Activated CD8-positive, alpha-beta memory T cell treated with anti-CD3 and anti-CD28 coated beads for 36 hours (primary cell): ENCODE results near the gene PSG1. TPM values are rescaled to one million over a fixed set of nuclear protein-coding genes. Genes with fewer than 3 reads are reported as not detected.
"Not testable (repeated sequence)": the region's sequence is repeated elsewhere in the genome, so short reads cannot be mapped to it uniquely, and the experiment has no call there.

ENCODE experiments used
- CTCF ChIA-PET: fragments of 350-600 bp; sonication (Branson Sonifier 250); formaldehyde crosslinking; loops from one replicate; lab custom pipeline; 2021; ENCODE audit warnings: antibody characterized with exemption; lab: Charles Lee
- POLR2A ChIA-PET: fragments of 350-600 bp; sonication (Branson Sonifier 250); formaldehyde crosslinking; loops from one replicate; lab custom pipeline; 2021; ENCODE audit warnings: antibody characterized with exemption; lab: Charles Lee
- total RNA-seq, 2 experiments: library from RNA; stranded (reverse); gene quantifications; one replicate each; pipeline ENCODE4 v1.2.3, GENCODE V29; 2021

PSG1 gene
- total RNA-seq, 2 experiments from 2014 or later, result not detected

- CTCF ChIA-PET, POLR2A ChIA-PET: not testable (repeated sequence)
Measured at GRCh38 chr19:42832023-42832680, 47.4 kb downstream of the PSG1 start.

GRCh38 chr19:42831221-42832019 is 48.1 kb downstream of the PSG1 start:
- POLR2A ChIA-PET, result no interaction called here

GRCh38 chr19:42821306-42821977 is 58.1 kb downstream of the PSG1 start:
- CTCF ChIA-PET, POLR2A ChIA-PET: not testable (repeated sequence)

More at GRCh38 chr19:42831221-42832019, 48.1 kb downstream of the PSG1 start:
- CTCF ChIA-PET, result no interaction called here

- POLR2A ChIA-PET, CTCF ChIA-PET: not testable (repeated sequence)
Measured at GRCh38 chr19:42819960-42820650, 59.4 kb downstream of the PSG1 start.

- POLR2A ChIA-PET, result no interaction called here
Measured at GRCh38 chr19:42816894-42817293, 62.6 kb downstream of the PSG1 start.

More at GRCh38 chr19:42816894-42817293, 62.6 kb downstream of the PSG1 start:
- CTCF ChIA-PET, result no interaction called here

Other genes with a start within 250 kb of the PSG1 start
- gene PSG3, start 139.2 kb downstream of the PSG1 start, total RNA-seq, result not detected
- gene PSG8, start 114.0 kb downstream of the PSG1 start, total RNA-seq, result not detected
- not detected for gene PSG6, start 38.2 kb upstream of the PSG1 start, total RNA-seq
- gene PSG7, start 57.5 kb upstream of the PSG1 start, total RNA-seq, result not detected
- not detected for gene PSG11, start 146.8 kb upstream of the PSG1 start, total RNA-seq
- not detected for gene PSG2, start 203.0 kb upstream of the PSG1 start, total RNA-seq